ENCODE data around the gene DHRS13.

GRCh38 chr17:28941251-28941650 is 38.4 kb upstream of the DHRS13 start:
- no peak for TF ChIP-seq CTCF (IDR thresholded peaks at IDR 0.05 in 8 of 11, conservative IDR thresholded peaks at IDR 0.05 in 3 of 11)
- TF ChIP-seq POLR2A (IDR thresholded peaks at IDR 0.05) = no peak

All from spleen (tissue), 7 donors.